Measurements from ENCODE around the gene TMEM238. TPM values are rescaled to one million over a fixed set of nuclear protein-coding genes. Genes with fewer than 3 reads are reported as not detected.

The TMEM238 gene
- total and polyA plus RNA-seq, 9 of the 15 experiments (the other 6 are each of a cell fraction or from before 2014, with no cell fraction given): 0.18 to 5.1 (median 1.3) TPM; not detected in 4

- TF ChIP-seq TARDBP (IDR thresholded peaks at IDR 0.05) (0 out of 2 replicates have a peak, but pooled peaks have one; percentile 57), TRIM28 (IDR thresholded peaks at IDR 0.05) (peak; percentile 39; the same call in 1 of the 2 replicates), PHF8 (IDR thresholded peaks at IDR 0.05; ENCODE audit: borderline replicate concordance, low read length) (peak; percentile 43; the same call in 1 of the 2 replicates), NR2C2 (CRISPR knock-in tag; IDR thresholded peaks at IDR 0.05) (no peak), NR2C2 (tag; IDR thresholded peaks at IDR 0.05) (no peak), MAFG (tag; conservative IDR thresholded peaks at IDR 0.05) (no peak), ZNF639 (CRISPR knock-in tag; conservative IDR thresholded peaks at IDR 0.05 in 1 of 2, IDR thresholded peaks at IDR 0.05 in 1 of 2) (no peak), HBP1 (CRISPR knock-in tag; IDR thresholded peaks at IDR 0.05) (peak; percentile 65; the same call in 1 of the 2 replicates), CHD7 (IDR thresholded peaks at IDR 0.05; ENCODE audit: low read depth, low read length) (no peak), MAZ (CRISPR knock-in tag; conservative IDR thresholded peaks at IDR 0.05 in 1 of 2, IDR thresholded peaks at IDR 0.05 in 1 of 2) (no peak), ZC3H11A (IDR thresholded peaks at IDR 0.05; ENCODE audit: low read depth, low read length) (no peak), THRB (CRISPR knock-in tag; conservative IDR thresholded peaks at IDR 0.05) (no peak)
Observed at GRCh38 chr19:55408533-55408872, 24.4 kb upstream of the TMEM238 start (continued).

Measured in K562 (cell line).